GM12873 (cell line): Measurements from ENCODE around the gene CDCA4.

Source experiments
- CTCF ChIP-seq: IDR thresholded peaks from 2 replicates; pipeline ENCODE4 v1.5.1; 2012; ENCODE audit warnings: low read depth, mild to moderate bottlenecking, moderate library complexity, low read length, control low read depth; ENCODE audit not compliant: insufficient read depth; ENCODE audit errors: missing control alignments

Gene CDCA4

GRCh38 chr14:105005929-105006830 lies 14.7 kb downstream of the CDCA4 start:
- no peak for TF ChIP-seq CTCF

- TF ChIP-seq CTCF, result no peak
Measured at GRCh38 chr14:105005329-105005928, 15.5 kb downstream of the CDCA4 start.

- TF ChIP-seq CTCF, result no peak
Measured at GRCh38 chr14:104999361-104999760, 21.5 kb downstream of the CDCA4 start.

- TF ChIP-seq CTCF, result no peak
Measured at GRCh38 chr14:104998801-104999200, 22.1 kb downstream of the CDCA4 start.

- TF ChIP-seq CTCF, result no peak
Measured at GRCh38 chr14:104996483-104996882, 24.4 kb downstream of the CDCA4 start.

GRCh38 chr14:104996032-104996431 lies 24.9 kb downstream of the CDCA4 start:
- no peak for TF ChIP-seq CTCF

- no peak for TF ChIP-seq CTCF
Measured at GRCh38 chr14:104994978-104995377, 25.9 kb downstream of the CDCA4 start.
